ENCODE results near the gene NAMPT. TPM values are rescaled to one million over a fixed set of nuclear protein-coding genes. Genes with fewer than 3 reads are reported as not detected.

NAMPT gene
- total RNA-seq, 6 experiments from 2014 or later = 118 to 726 (median 515) TPM

DNA sequence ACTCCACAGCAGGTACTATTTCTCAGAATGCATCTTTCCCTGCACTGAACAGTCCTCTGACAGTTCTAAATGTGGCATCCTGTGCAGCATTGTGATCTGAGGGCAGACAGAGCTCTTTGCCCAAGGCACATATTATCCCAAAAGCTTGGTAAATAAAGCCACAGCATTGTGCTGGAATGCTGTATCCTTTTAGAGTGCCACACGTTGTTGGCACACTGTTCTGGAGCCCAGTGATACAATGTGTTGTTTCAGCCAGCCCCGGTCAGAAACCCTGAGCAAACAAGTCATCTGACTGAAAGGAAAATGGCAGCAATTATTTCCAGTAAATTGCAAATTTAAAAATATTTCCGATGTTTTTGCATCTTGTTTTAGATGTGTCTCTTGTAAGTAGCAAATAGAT, 45.4 kb downstream of the NAMPT start:
- Histone ChIP-seq H3K9me3 (no peaks in the 10 kb centered on the region), H3K4me3 (no peak overlapping the region), H3K27me3 (no peaks in the 10 kb centered on the region), H3K27ac (peak overlapping the region in 2 of 3 donors; percentile 3 to 46), H3K36me3 (no peaks in the 10 kb centered on the region), H3K4me1 (peaks cover 0 to 6% (median 0%) of the 10 kb centered on the region in 4 donors)
- WGBS (ENCODE audit: insufficient coverage, low coverage, low lambda C conversion rate, missing lambda C conversion rate) = 24% methylated on average over 3 of the region's 3 CpGs
- TF ChIP-seq POLR2A (IDR thresholded peaks at IDR 0.05) = peak; percentile 34
- TF ChIP-seq, protein P1, sequence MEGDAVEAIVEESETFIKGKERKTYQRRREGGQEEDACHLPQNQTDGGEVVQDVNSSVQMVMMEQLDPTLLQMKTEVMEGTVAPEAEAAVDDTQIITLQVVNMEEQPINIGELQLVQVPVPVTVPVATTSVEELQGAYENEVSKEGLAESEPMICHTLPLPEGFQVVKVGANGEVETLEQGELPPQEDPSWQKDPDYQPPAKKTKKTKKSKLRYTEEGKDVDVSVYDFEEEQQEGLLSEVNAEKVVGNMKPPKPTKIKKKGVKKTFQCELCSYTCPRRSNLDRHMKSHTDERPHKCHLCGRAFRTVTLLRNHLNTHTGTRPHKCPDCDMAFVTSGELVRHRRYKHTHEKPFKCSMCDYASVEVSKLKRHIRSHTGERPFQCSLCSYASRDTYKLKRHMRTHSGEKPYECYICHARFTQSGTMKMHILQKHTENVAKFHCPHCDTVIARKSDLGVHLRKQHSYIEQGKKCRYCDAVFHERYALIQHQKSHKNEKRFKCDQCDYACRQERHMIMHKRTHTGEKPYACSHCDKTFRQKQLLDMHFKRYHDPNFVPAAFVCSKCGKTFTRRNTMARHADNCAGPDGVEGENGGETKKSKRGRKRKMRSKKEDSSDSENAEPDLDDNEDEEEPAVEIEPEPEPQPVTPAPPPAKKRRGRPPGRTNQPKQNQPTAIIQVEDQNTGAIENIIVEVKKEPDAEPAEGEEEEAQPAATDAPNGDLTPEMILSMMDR (IDR thresholded peaks at IDR 0.05) = no peak
- intact Hi-C loops (cut with DNase I) = no loop called here
- peak in 1 of 3 donors; percentile 65 for DNase-seq
- ATAC-seq = peak; percentile 72 to 92 (median 86)

DNA sequence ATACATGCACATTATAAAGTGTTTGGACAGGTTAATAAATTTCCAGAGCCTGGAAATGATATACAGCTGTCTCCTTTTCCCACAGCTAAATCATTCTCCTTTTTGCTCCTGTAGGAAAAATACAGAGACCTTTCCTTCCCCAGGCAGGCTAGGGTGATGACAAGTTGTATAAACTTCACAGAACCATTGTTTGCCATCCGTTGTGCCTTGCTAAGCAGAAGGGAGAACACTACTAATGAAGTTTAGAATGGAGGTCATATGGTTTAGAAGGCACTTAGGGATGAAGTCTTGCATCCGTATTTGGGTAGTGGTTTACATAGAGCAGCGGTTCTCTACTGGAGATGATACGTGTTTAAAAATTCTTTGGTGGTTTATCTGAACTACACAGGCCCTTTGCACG, 46.0 kb downstream of the NAMPT start:
- ATAC-seq = no peak
- WGBS (ENCODE audit: insufficient coverage, low coverage, low lambda C conversion rate, missing lambda C conversion rate) = 82% methylated on average over 4 of the region's 5 CpGs
- no peaks in the 10 kb centered on the region for H3K36me3 ChIP-seq

DNA sequence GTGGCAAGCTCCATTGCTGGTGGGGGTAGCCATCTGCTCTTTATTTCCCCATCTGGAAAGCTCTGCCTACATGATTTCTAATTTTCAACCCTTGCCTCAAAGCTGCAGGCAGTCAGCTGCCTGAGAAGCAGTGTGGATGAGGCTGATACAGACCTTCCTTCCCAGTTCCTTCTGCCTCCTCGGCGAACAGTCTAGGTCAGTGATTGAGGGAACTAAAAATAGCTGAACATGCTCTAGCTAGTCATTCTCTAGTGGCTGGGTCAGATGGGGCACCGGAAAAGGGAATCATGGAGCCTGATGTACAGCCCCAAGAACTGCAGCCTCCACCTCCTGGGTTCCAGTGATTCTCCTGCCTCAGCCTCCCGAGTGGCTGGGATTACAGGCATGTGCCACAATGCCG, 48.7 kb downstream of the NAMPT start:
- DNase-seq (no peak), ATAC-seq (peak in 3 of 4 donors; percentile 14 to 50 (median 26))
- intact Hi-C loops (cut with DNase I) = no loop called here
- whole genome bisulfite sequencing (ENCODE audit: insufficient coverage, low coverage, low lambda C conversion rate, missing lambda C conversion rate) = 58% methylated on average over 3 of the region's 5 CpGs
- Histone ChIP-seq H3K27ac (no peak overlapping the region), H3K27me3 (no peaks in the 10 kb centered on the region), H3K9me3 (no peaks in the 10 kb centered on the region), H3K4me3 (no peak overlapping the region), H3K4me1 (peaks cover 0 to 6% (median 2%) of the 10 kb centered on the region in 4 donors), H3K36me3 (no peaks in the 10 kb centered on the region)
- no peak for TF ChIP-seq POLR2A (IDR thresholded peaks at IDR 0.05)
- TF ChIP-seq, protein P1 (IDR thresholded peaks at IDR 0.05) = no peak

More for the DNA sequence above, 46.0 kb downstream of the NAMPT start:
- Histone ChIP-seq H3K9me3 (no peaks in the 10 kb centered on the region), H3K27ac (peak overlapping the region in 1 of 3 donors; percentile 46), H3K4me3 (no peak overlapping the region), H3K4me1 (peaks cover 0 to 6% (median 0%) of the 10 kb centered on the region in 4 donors), H3K27me3 (no peaks in the 10 kb centered on the region)
- intact Hi-C loops (cut with DNase I) = no loop called here
- DNase-seq = no peak
- TF ChIP-seq POLR2A (IDR thresholded peaks at IDR 0.05) = no peak

DNA sequence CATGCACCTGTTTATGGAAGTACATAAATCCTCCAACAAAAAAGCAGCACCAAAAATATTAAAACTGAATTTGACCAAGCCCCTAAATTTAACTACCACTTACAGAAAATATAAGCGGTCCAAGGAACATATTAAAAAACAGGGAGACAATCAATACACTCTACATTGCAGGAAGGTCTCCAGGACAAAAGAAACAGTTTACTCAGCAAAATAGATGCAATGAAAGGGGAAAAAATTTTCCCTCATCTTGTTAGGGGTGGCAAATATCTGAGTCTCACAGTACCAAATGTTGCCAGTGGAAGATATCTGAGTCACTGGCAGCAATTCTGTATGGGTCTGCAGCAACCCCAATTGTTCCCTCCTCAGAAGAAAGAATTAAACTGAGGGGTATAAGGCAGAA, 50.4 kb downstream of the NAMPT start:
- Histone ChIP-seq H3K36me3 (no peaks in the 10 kb centered on the region), H3K4me1 (peaks cover 0 to 5% (median 1%) of the 10 kb centered on the region in 4 donors), H3K27ac (no peak overlapping the region), H3K9me3 (no peaks in the 10 kb centered on the region), H3K27me3 (no peaks in the 10 kb centered on the region), H3K4me3 (no peak overlapping the region)
- WGBS (ENCODE audit: insufficient coverage, low coverage, low lambda C conversion rate, missing lambda C conversion rate) = 100% methylated on average over 1 of the region's 1 CpG
- ATAC-seq = no peak
- no peak for TF ChIP-seq POLR2A (IDR thresholded peaks at IDR 0.05)
- TF ChIP-seq, protein P1 (IDR thresholded peaks at IDR 0.05) = no peak
- DNase-seq = no peak
- intact Hi-C loops (cut with DNase I) = no loop called here

DNA sequence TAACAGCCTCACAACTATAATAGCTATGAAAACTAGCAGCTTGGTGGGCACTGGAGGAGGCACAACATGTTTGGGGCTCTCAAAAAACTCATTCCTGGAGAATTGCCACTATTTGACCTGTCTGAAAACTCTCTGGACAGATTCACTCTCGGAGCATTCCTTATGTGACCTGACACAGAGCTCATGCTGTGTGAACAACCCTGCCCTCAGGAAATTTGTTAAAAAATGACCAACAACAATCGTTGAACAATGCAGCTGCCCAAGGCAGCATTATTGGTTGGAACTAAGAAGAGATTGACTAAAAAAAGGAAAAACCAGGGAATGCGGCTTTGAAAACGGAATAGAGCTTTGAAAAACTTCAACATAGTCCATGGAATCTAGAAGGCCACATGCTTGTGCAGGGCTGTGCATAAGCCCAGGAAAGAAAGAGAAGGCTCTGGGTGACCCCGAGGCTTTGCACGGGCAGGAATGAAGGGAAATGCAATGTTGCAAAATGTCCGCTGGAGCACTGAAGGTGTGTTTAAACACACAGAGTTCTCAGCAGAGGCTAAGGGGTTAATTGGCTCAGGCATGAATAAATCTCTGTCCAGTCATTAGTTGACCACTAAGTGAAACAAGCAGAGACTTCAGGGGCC, 52.8 kb downstream of the NAMPT start:
- Histone ChIP-seq H3K36me3 (no peaks in the 10 kb centered on the region), H3K9me3 (no peaks in the 10 kb centered on the region), H3K4me1 (peaks cover 0 to 5% (median 0%) of the 10 kb centered on the region in 4 donors), H3K4me3 (no peak overlapping the region), H3K27ac (peak overlapping the region in 2 of 3 donors; percentile 6 to 37), H3K27me3 (no peaks in the 10 kb centered on the region)
- ATAC-seq (peak; percentile 52 to 77 (median 72)), DNase-seq (no peak)
- intact Hi-C loops (cut with DNase I) = no loop called here
- TF ChIP-seq, protein P1 (IDR thresholded peaks at IDR 0.05) = no peak
- TF ChIP-seq POLR2A (IDR thresholded peaks at IDR 0.05) = no peak
- whole genome bisulfite sequencing (ENCODE audit: insufficient coverage, low coverage, low lambda C conversion rate, missing lambda C conversion rate) = 36% methylated on average over 7 of the region's 7 CpGs

Measured in right lobe of liver (tissue), 6 donors.